D721Med (cell line): ENCODE data around the gene RTF2.

Source experiments
- DNase-seq: peaks from one replicate; pipeline ENCODE4 v3.0.0; 2011; ENCODE audit warnings: low spot score; ENCODE audit not compliant: insufficient read length
- FAIRE-seq: peaks from 2 replicates; lab custom pipeline; 2011; peaks lifted over from hg19 to GRCh38; lab: Jason Lieb, UNC
- TF ChIP-seq, protein P1 (sequence below): IDR thresholded peaks from 2 replicates; pipeline ENCODE4 v1.5.1; 2012; ENCODE audit warnings: mild to moderate bottlenecking, control low read depth; ENCODE audit not compliant: insufficient read depth; ENCODE audit errors: missing control alignments

Gene RTF2

DNA sequence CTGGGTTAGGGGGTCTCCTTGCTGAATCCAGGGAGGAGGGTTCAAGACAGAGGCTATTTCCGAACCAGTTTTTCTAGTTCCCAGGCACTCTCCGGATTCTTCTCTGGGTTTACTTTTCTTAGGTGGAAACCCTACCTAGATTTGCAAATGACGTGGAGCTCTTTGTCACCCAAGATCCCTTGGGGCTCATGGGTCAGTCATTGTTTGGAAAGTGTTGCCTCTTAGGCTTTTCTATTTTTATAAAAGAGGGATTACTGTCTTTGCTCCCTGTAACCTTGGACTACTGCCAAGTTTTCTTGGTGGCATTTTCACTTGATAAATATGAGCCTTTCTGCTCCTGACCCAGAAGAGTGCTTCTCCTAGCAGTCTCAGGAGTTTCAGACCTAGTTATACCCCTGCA is 98.2 kb downstream of the RTF2 start:
- TF ChIP-seq, protein P1, sequence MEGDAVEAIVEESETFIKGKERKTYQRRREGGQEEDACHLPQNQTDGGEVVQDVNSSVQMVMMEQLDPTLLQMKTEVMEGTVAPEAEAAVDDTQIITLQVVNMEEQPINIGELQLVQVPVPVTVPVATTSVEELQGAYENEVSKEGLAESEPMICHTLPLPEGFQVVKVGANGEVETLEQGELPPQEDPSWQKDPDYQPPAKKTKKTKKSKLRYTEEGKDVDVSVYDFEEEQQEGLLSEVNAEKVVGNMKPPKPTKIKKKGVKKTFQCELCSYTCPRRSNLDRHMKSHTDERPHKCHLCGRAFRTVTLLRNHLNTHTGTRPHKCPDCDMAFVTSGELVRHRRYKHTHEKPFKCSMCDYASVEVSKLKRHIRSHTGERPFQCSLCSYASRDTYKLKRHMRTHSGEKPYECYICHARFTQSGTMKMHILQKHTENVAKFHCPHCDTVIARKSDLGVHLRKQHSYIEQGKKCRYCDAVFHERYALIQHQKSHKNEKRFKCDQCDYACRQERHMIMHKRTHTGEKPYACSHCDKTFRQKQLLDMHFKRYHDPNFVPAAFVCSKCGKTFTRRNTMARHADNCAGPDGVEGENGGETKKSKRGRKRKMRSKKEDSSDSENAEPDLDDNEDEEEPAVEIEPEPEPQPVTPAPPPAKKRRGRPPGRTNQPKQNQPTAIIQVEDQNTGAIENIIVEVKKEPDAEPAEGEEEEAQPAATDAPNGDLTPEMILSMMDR = no peak
- FAIRE-seq (no peak), DNase-seq (no peak)
